PFSK-1 (cell line): Measurements from ENCODE around the gene MINK1.

ENCODE experiments used
- FOXP2 ChIP-seq: optimal IDR thresholded peaks from 2 replicates; pipeline ENCODE3; 2011; ENCODE audit warnings: borderline replicate concordance, control low read depth, inconsistent platforms; ENCODE audit not compliant: insufficient read depth; ENCODE audit errors: extremely low read length, extremely low read depth
- POLR2AphosphoS5 ChIP-seq: IDR thresholded peaks from 2 replicates; pipeline ENCODE4 v1.6.1; 2012; ENCODE audit warnings: low read depth, mild to moderate bottlenecking, control low read depth, low read length, moderate library complexity
- REST ChIP-seq, 2 experiments: IDR thresholded peaks; 2 replicates each; pipeline versions ENCODE4 v1.6.1 to v1.8.0; 2011 to 2012; ENCODE audit warnings: low read depth in 2 of 2, low read length in 2 of 2, control low read depth in 1 of 2, inconsistent platforms in 1 of 2, mild to moderate bottlenecking in 1 of 2, moderate library complexity in 1 of 2; ENCODE audit not compliant: insufficient read depth in 1 of 2
- SIN3A ChIP-seq: IDR thresholded peaks from 2 replicates; pipeline ENCODE4 v1.6.1; 2012; ENCODE audit warnings: mild to moderate bottlenecking, low read length, moderate library complexity, borderline replicate concordance; ENCODE audit not compliant: insufficient read depth
- TAF1 ChIP-seq: IDR thresholded peaks from 2 replicates; pipeline ENCODE4 v1.6.1; 2012; ENCODE audit warnings: low read length, control low read depth, borderline replicate concordance; ENCODE audit not compliant: insufficient read depth

MINK1 gene

GRCh38 chr17:4856271-4856936 is 23.3 kb downstream of the MINK1 start:
- TF ChIP-seq FOXP2 (no peak), REST (IDR thresholded peaks at IDR 0.05; ENCODE audit: insufficient read depth in 1 of 2, low read depth in 2 of 2, low read length in 2 of 2) (no peak), SIN3A (no peak), POLR2AphosphoS5 (no peak), TAF1 (no peak)

GRCh38 chr17:4856937-4857314 is 23.8 kb downstream of the MINK1 start:
- TF ChIP-seq SIN3A (no peak), POLR2AphosphoS5 (no peak), REST (IDR thresholded peaks at IDR 0.05; ENCODE audit: insufficient read depth in 1 of 2, low read depth in 2 of 2, low read length in 2 of 2) (no peak), TAF1 (no peak), FOXP2 (no peak)

- TF ChIP-seq FOXP2 (peak; percentile 73), SIN3A (no peak)
Measured at GRCh38 chr17:4858068-4858881, 25.1 kb downstream of the MINK1 start.

GRCh38 chr17:4858882-4859260 is 25.7 kb downstream of the MINK1 start:
- TF ChIP-seq SIN3A (no peak), FOXP2 (no peak), POLR2AphosphoS5 (no peak), TAF1 (no peak), REST (IDR thresholded peaks at IDR 0.05; ENCODE audit: insufficient read depth in 1 of 2, low read depth in 2 of 2, low read length in 2 of 2) (no peak)

- TF ChIP-seq TAF1 (no peak), POLR2AphosphoS5 (no peak), FOXP2 (no peak), SIN3A (no peak), REST (IDR thresholded peaks at IDR 0.05; ENCODE audit: insufficient read depth in 1 of 2, low read depth in 2 of 2, low read length in 2 of 2) (no peak)
Measured at GRCh38 chr17:4859816-4860625, 26.9 kb downstream of the MINK1 start.
